ENCODE results near the gene MLC1. TPM values are rescaled to one million over a fixed set of nuclear protein-coding genes. Genes with fewer than 3 reads are reported as not detected.

MLC1 gene
- total and polyA plus RNA-seq, 8 donors = 0.04 to 0.16 (median 0.04) TPM; not detected in 4

DNA sequence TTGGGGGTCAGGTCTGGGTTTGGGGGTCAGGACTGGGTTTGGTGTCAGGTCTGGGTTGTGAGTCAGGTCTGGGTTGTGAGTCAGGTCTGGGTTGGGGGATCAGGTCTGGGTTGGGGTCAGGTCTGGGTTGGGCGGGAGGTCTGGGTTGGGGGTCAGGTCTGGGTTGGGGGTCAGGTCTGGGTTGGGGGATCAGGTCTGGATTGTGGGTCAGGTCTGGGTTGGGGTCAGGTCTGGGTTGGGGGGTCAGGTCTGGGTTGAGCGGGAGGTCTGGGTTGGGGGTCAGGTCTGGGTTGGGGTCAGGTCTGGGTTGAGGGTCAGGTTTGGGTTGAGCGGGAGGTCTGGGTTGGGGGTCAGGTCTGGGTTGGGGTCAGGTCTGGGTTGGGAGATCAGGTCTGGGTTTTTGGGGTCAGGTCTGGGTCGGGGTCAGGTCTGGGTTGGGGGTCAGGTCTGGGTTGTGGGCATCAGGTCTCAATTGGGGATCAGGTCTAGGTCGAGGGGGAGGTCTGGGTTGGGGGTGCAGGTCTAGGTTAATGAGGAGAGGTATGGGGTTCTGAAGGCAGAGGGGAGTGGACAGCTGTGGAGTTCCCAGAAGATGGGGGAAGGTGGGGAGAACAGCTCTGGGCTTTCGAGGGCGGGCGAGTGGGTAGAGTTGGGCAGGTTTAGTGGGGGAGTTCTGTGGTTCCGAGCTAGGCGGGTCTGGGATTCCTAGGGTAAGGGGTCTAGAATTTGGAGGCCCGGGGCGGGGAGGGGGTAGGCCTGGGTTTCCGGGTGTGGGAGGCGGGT, 27.8 kb downstream of the MLC1 start:
- intact Hi-C loops (cut with DNase I) = no loop called here
- peaks cover 0 to 7% (median 0%) of the 10 kb centered on the region in 4 donors for H3K27me3 ChIP-seq
- H3K27ac ChIP-seq = no peak overlapping the region
- no peak for ATAC-seq
- DNase-seq = peak in 1 of 6 donors; percentile 39
- no peak overlapping the region for H3K4me3 ChIP-seq
- TF ChIP-seq CTCF (IDR thresholded peaks at IDR 0.05) = no peak
- H3K4me1 ChIP-seq = no peaks in the 10 kb centered on the region
- FAIRE-seq = no peak
- 70 to 77% methylated on average over 11 to 14 of the region's 14 CpGs for WGBS, 2 donors
- H3K9me3 ChIP-seq = no peaks in the 10 kb centered on the region
- H3K36me3 ChIP-seq = no peaks in the 10 kb centered on the region

DNA sequence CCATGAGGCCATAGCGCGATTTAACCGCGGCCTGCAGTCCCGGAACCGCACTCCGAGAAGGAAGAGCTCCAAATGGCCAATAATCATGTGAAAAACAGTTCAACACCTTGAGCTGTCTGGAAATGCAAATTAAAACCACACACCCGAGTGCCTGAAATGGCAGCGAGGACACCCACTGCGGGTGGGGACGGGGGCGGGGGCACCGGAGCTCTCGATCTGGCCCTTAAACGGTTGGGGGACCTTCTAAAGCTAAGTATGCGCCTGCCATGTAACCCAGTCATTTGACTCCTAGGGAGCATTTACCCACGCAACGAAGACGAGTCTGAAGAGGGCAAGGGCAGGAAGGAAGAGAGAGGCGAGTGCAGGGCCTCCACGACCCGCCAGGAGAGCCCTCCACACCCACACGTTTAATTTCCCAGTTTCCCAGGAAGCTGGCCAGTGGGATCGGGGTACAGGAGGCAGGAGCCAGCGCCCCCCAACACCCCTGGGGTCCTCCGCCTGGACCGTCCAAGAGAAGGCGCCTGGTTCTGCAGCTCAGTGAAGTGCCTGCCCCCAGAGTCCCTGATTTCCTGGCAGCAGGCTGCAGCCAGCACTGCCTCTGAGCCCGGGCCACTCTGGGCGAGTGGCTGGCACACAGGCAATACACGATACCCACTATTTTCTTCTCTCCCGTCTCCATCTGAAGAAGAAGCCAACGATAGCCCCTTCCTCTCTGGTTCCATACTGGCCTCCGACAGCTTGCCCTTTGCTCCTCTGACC, 28.8 kb downstream of the MLC1 start:
- H3K4me3 ChIP-seq = no peak overlapping the region
- intact Hi-C loops (cut with DNase I) = no loop called here
- H3K27me3 ChIP-seq = peaks cover 0 to 7% (median 0%) of the 10 kb centered on the region in 4 donors
- peak in 1 of 6 donors; percentile 36 for DNase-seq
- no peak for ATAC-seq
- no peaks in the 10 kb centered on the region for H3K36me3 ChIP-seq
- no peak overlapping the region for H3K27ac ChIP-seq
- FAIRE-seq = no peak
- no peaks in the 10 kb centered on the region for H3K9me3 ChIP-seq
- WGBS, 2 donors = 80 to 89% methylated on average over 34 of the region's 34 CpGs
- no peaks in the 10 kb centered on the region for H3K4me1 ChIP-seq
- TF ChIP-seq CTCF (IDR thresholded peaks at IDR 0.05) = no peak

- Histone ChIP-seq H3K4me3 (no peak overlapping the region), H3K4me1 (no peaks in the 10 kb centered on the region), H3K27me3 (no peaks in the 10 kb centered on the region), H3K36me3 (no peaks in the 10 kb centered on the region), H3K27ac (no peak overlapping the region), H3K9me3 (no peaks in the 10 kb centered on the region)
- no peak for DNase-seq
- 85 to 92% methylated on average over 18 of the region's 18 CpGs for WGBS, 2 donors
- TF ChIP-seq CTCF (IDR thresholded peaks at IDR 0.05) = no peak
- no peak for ATAC-seq
- intact Hi-C loops (cut with DNase I) = no loop called here
- no peak for FAIRE-seq
Observed at GRCh38 chr22:50053861-50054260, 31.4 kb downstream of the MLC1 start.

DNA sequence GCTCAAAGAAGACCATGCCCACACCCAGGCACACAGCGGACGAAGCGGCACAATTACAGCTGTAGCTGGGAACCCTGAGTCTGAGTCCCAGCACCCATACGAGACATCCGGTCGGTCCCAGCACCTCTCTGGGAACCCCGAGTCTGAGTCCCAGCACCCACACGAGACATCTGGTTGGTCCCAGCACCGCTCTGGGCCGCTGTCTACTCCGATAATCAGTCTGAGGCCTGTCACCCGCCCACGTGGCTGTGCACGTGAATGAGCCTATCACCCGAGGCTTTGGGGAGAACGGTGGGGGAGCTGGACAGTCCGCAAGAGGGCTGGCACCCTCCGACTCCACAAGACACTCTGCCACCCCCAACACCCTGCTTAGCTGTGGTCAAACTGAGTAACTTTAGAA, 33.3 kb downstream of the MLC1 start:
- Histone ChIP-seq H3K4me1 (no peaks in the 10 kb centered on the region), H3K9me3 (no peaks in the 10 kb centered on the region), H3K27me3 (no peaks in the 10 kb centered on the region), H3K36me3 (no peaks in the 10 kb centered on the region), H3K4me3 (no peak overlapping the region), H3K27ac (no peak overlapping the region)
- ATAC-seq (no peak), FAIRE-seq (no peak), DNase-seq (no peak)
- TF ChIP-seq CTCF (IDR thresholded peaks at IDR 0.05) = no peak
- WGBS, 2 donors = 74 to 81% methylated on average over 18 of the region's 18 CpGs
- intact Hi-C loops (cut with DNase I) = no loop called here
